Endothelial cell of umbilical vein (primary cell): ENCODE results near the gene UBE2E2. TPM values are rescaled to one million over a fixed set of nuclear protein-coding genes. Genes with fewer than 3 reads are reported as not detected.

Experiments used
- BruUV-seq: library from RNA; stranded (reverse); fragments of 400-500 nt; replicated peaks from 2 replicates; lab custom pipeline; 2021; lab: Mats Ljungman, UMichigan
- CTCF ChIA-PET: fragments of 300-600, 350-600 bp; sonication (Branson Sonifier 250); formaldehyde crosslinking; loops from one replicate; lab custom pipeline; 2021; ENCODE audit warnings: antibody characterized with exemption, inconsistent platforms; lab: Charles Lee
- POLR2A ChIA-PET: fragments of 300-600, 350-600 bp; sonication (Branson Sonifier 250); formaldehyde crosslinking; loops from one replicate; lab custom pipeline; 2021; ENCODE audit warnings: antibody characterized with exemption, inconsistent platforms; lab: Charles Lee
- DNase-seq: peaks from one replicate; pipeline ENCODE4 v3.0.0-alpha.2; 2011; ENCODE audit warnings: low read depth, low spot score
- FAIRE-seq: peaks from 2 replicates; lab custom pipeline; 2011; peaks lifted over from hg19 to GRCh38; lab: Jason Lieb, UNC
- H2AFZ ChIP-seq: 2 replicates; pipeline ENCODE4 v1.6.0; 2012; ENCODE audit warnings: low read depth, low read length, control low read depth, inconsistent platforms
- H3K27ac ChIP-seq: 2 replicates; pipeline ENCODE4 v1.5.1; 2011; ENCODE audit warnings: low read depth, mild to moderate bottlenecking, control low read depth, low read length, moderate library complexity; ENCODE audit not compliant: insufficient read depth
- H3K27me3 ChIP-seq, 2 experiments: 2 replicates each; pipeline versions ENCODE4 v1.6.0 to v1.6.1; 2011; ENCODE audit warnings: low read length in 2 of 2, mixed read lengths in 1 of 2; ENCODE audit not compliant: control insufficient read depth in 2 of 2, insufficient read depth in 2 of 2
- H3K36me3 ChIP-seq, 2 experiments: 2 replicates in 1 of 2; 3 replicates in 1 of 2; pipeline ENCODE4 v1.5.1; 2011; ENCODE audit warnings: low read length in 2 of 2, mild to moderate bottlenecking in 1 of 2, moderate library complexity in 1 of 2; ENCODE audit not compliant: control insufficient read depth in 2 of 2, insufficient read depth in 2 of 2; ENCODE audit errors: extremely low read depth in 1 of 2
- H3K4me1 ChIP-seq: 3 replicates; pipeline ENCODE4 v1.5.1; 2011; ENCODE audit warnings: mild to moderate bottlenecking, low read length; ENCODE audit not compliant: control insufficient read depth, insufficient read depth; ENCODE audit errors: extremely low read depth
- H3K4me2 ChIP-seq: 2 replicates; pipeline ENCODE4 v1.6.1; 2011; ENCODE audit warnings: low read length, control low read depth, mixed read lengths; ENCODE audit not compliant: insufficient read depth
- H3K4me3 ChIP-seq, 3 experiments: fragments of 200-600 bp in 1 of 3; sonication (generic), shearing (Covaris generic) in 1 of 3; replicated peaks in 1 of 3; 2 replicates each; pipeline ENCODE4 v1.5.1; 2011 to 2016; ENCODE audit warnings: control low read depth in 3 of 3, low read length in 3 of 3, mild to moderate bottlenecking in 2 of 3, inconsistent platforms in 1 of 3, low read depth in 1 of 3, moderate library complexity in 1 of 3; ENCODE audit not compliant: insufficient read depth in 1 of 3
- H3K79me2 ChIP-seq: 2 replicates; pipeline ENCODE4 v1.6.0; 2012; ENCODE audit warnings: low read length, inconsistent platforms; ENCODE audit not compliant: control insufficient read depth, insufficient read depth
- H3K9ac ChIP-seq: replicated peaks from 2 replicates; pipeline ENCODE3; 2011; ENCODE audit warnings: low read length, control low read depth; ENCODE audit not compliant: insufficient read depth; ENCODE audit errors: extremely low read depth
- H3K9me1 ChIP-seq: replicated peaks from 3 replicates; pipeline ENCODE4 v1.6.0; 2011; ENCODE audit warnings: mild to moderate bottlenecking, low read length; ENCODE audit not compliant: control insufficient read depth, insufficient read depth; ENCODE audit errors: extremely low read depth
- H3K9me3 ChIP-seq: replicated peaks from 2 replicates; pipeline ENCODE4 v1.5.1; 2012; ENCODE audit warnings: low read length, inconsistent platforms; ENCODE audit not compliant: control insufficient read depth, insufficient read depth
- H4K20me1 ChIP-seq: replicated peaks from 2 replicates; pipeline ENCODE3; 2011; ENCODE audit warnings: mild to moderate bottlenecking, low read length; ENCODE audit not compliant: control insufficient read depth, insufficient read depth; ENCODE audit errors: extremely low read depth
- GATA2 ChIP-seq: IDR thresholded peaks from 2 replicates; pipeline ENCODE4 v1.7.0; 2011; ENCODE audit warnings: low read depth, mild to moderate bottlenecking, moderate library complexity, mixed read lengths, low read length; ENCODE audit not compliant: insufficient read length, insufficient read depth
- MAX ChIP-seq: IDR thresholded peaks from 2 replicates; pipeline ENCODE4 v1.6.1; 2011; ENCODE audit not compliant: insufficient read depth, insufficient read length
- POLR2A ChIP-seq: IDR thresholded peaks from 2 replicates; pipeline ENCODE4 v1.6.1; 2012; ENCODE audit warnings: low read depth, mild to moderate bottlenecking, control low read depth, low read length
- POLR2AphosphoS5 ChIP-seq: IDR thresholded peaks from 2 replicates; pipeline ENCODE4 v1.6.1; 2012; ENCODE audit warnings: low read depth, mild to moderate bottlenecking, control low read depth, low read length, moderate library complexity; ENCODE audit not compliant: insufficient read depth
- dilution Hi-C: fragments of 300-500 bp; cut with MboI; formaldehyde crosslinking; loops from one replicate; pipeline ENCODE4 v1.15.0; 2019; ENCODE audit warnings: low sequenced_read_pairs; ENCODE audit not compliant: extremely low pct_ligation_motif_present
- intact Hi-C: fragments of 100-400 bp; cut with micrococcal nuclease; formaldehyde crosslinking; loops from one replicate; pipeline ENCODE4 v1.10.0; 2022
- polyA plus RNA-seq, 4 experiments: library from polyadenylated mRNA; depleted of rRNA in 3 of 4; stranded (reverse) in 3 of 4; unstranded in 1 of 4; fragments of >200 nt; gene quantifications; 2 replicates each; pipeline versions ENCODE4 v1.2.1 to v1.2.3, GENCODE V29; 2011 to 2012; ENCODE audit warnings: missing spikeins in 1 of 4
- total RNA-seq: library from RNA; stranded (reverse); gene quantifications from 2 replicates; pipeline ENCODE4 v1.2.3, GENCODE V29; 2021

Gene UBE2E2
- total and polyA plus RNA-seq, 2 donors (not counting 3 experiments of a cell fraction or from before 2014, with no cell fraction given), result 37.0 to 45.4 TPM

GRCh38 chr3:23455775-23456174 lies 252.6 kb downstream of the UBE2E2 start:
- ChIA-PET POLR2A (no interaction called here), CTCF (no interaction called here)
- DNase-seq (no peak), FAIRE-seq (no peak)
- Histone ChIP-seq H3K36me3 (no peaks in the 10 kb centered on the region), H3K4me2 (no peak overlapping the region), H3K9ac (no peak overlapping the region), H3K9me3 (no peaks in the 10 kb centered on the region), H4K20me1 (no peaks in the 10 kb centered on the region), H3K27ac (no peak overlapping the region), H3K4me1 (no peaks in the 10 kb centered on the region), H3K79me2 (no peaks in the 10 kb centered on the region), H3K9me1 (no peaks in the 10 kb centered on the region), H3K27me3 (no peaks in the 10 kb centered on the region), H2AFZ (no peak overlapping the region), H3K4me3 (no peak overlapping the region)
- dilution Hi-C loops, result no loop called here
- no peak for TF ChIP-seq MAX
- TF ChIP-seq POLR2AphosphoS5, result no peak
- intact Hi-C loops, result no loop called here
- BruUV-seq, result no TSS peak

- Histone ChIP-seq H3K9ac (no peak overlapping the region), H2AFZ (no peak overlapping the region), H3K4me2 (no peak overlapping the region), H3K79me2 (no peaks in the 10 kb centered on the region), H3K9me1 (no peaks in the 10 kb centered on the region), H3K36me3 (no peaks in the 10 kb centered on the region), H3K4me1 (no peaks in the 10 kb centered on the region), H3K27ac (no peak overlapping the region), H4K20me1 (peaks cover 3% of the 10 kb centered on the region), H3K9me3 (no peaks in the 10 kb centered on the region), H3K27me3 (no peaks in the 10 kb centered on the region), H3K4me3 (no peak overlapping the region)
- intact Hi-C loops (no loop called here), dilution Hi-C loops (no loop called here)
- BruUV-seq, result no TSS peak
- CTCF ChIA-PET, result interaction anchor here (1.3 to 1.4 kb wide), 2 partner anchors 16 to 24 kb away, joined by 3 to 5 read pairs; no protein-coding TSS in a partner anchor
- TF ChIP-seq POLR2A (no peak), GATA2 (no peak)
- POLR2A ChIA-PET, result no interaction called here
- FAIRE-seq (no peak), DNase-seq (no peak)
Measured at GRCh38 chr3:23457697-23458096, 254.6 kb downstream of the UBE2E2 start.
